Cerebellar nuclear complex (tissue), 1 donor: ENCODE results near the gene SFMBT2.

Experiments
- DNase-seq, 2 experiments: peaks; one replicate each; lab custom pipeline; 2025; lab: John Stamatoyannopoulos, UW

SFMBT2 gene

GRCh38 chr10:7136016-7136415 lies 274.8 kb downstream of the SFMBT2 start:
- no peak for DNase-seq

GRCh38 chr10:7135188-7135587 lies 275.6 kb downstream of the SFMBT2 start:
- no peak for DNase-seq

- DNase-seq = no peak
Measured at GRCh38 chr10:7134448-7134847, 276.4 kb downstream of the SFMBT2 start.

GRCh38 chr10:7133958-7134357 lies 276.9 kb downstream of the SFMBT2 start:
- DNase-seq = no peak

- DNase-seq = no peak
Measured at GRCh38 chr10:7133278-7133677, 277.6 kb downstream of the SFMBT2 start.

- no peak for DNase-seq
Measured at GRCh38 chr10:7130191-7130911, 280.5 kb downstream of the SFMBT2 start.

- no peak for DNase-seq
Measured at GRCh38 chr10:7123774-7124173, 287.1 kb downstream of the SFMBT2 start.

- DNase-seq = no peak
Measured at GRCh38 chr10:7122561-7122960, 288.3 kb downstream of the SFMBT2 start.

- DNase-seq = no peak
Measured at GRCh38 chr10:7121154-7121797, 289.6 kb downstream of the SFMBT2 start.

- no peak for DNase-seq
Measured at GRCh38 chr10:7119325-7120015, 291.4 kb downstream of the SFMBT2 start.

- DNase-seq = no peak
Measured at GRCh38 chr10:7117806-7118674, 292.8 kb downstream of the SFMBT2 start.

- no peak for DNase-seq
Measured at GRCh38 chr10:7117177-7117799, 293.5 kb downstream of the SFMBT2 start.

- DNase-seq = no peak
Measured at GRCh38 chr10:7111561-7111960, 299.3 kb downstream of the SFMBT2 start.

GRCh38 chr10:7111089-7111488 lies 299.7 kb downstream of the SFMBT2 start:
- DNase-seq = no peak
